MM.1S (cell line): Measurements from ENCODE around the gene SLC24A1.

Source experiments
- DNase-seq: peaks from one replicate; pipeline ENCODE4 v3.0.0-alpha.2; 2015
- H2AFZ ChIP-seq: fragments of 300-600 bp; sonication (generic); 2 replicates; pipeline ENCODE4 v1.6.0; 2016; ENCODE audit warnings: antibody characterized with exemption, low read length
- H3F3A ChIP-seq: fragments of 300-600 bp; sonication (generic); 2 replicates; pipeline ENCODE4 v1.6.1; 2016; ENCODE audit warnings: mild to moderate bottlenecking, antibody characterized with exemption, low read length, moderate library complexity, mixed read lengths; ENCODE audit not compliant: insufficient read depth
- H3K27ac ChIP-seq: fragments of 300-600 bp; sonication (generic); 2 replicates; pipeline ENCODE4 v1.5.1; 2016; ENCODE audit warnings: mild to moderate bottlenecking, low read length
- H3K27me3 ChIP-seq: fragments of 300-600 bp; sonication (generic); replicated peaks from 2 replicates; pipeline ENCODE4 v1.6.0; 2016; ENCODE audit warnings: low read length; ENCODE audit not compliant: insufficient read depth
- H3K36me3 ChIP-seq: fragments of 300-600 bp; sonication (generic); replicated peaks from 2 replicates; pipeline ENCODE4 v1.6.1; 2016; ENCODE audit warnings: mild to moderate bottlenecking, low read length, mixed read lengths; ENCODE audit not compliant: insufficient read depth
- H3K4me1 ChIP-seq: fragments of 300-600 bp; sonication (generic); 2 replicates; pipeline ENCODE4 v1.6.1; 2016; ENCODE audit warnings: low read length, mixed read lengths
- H3K4me2 ChIP-seq: fragments of 300-600 bp; sonication (generic); 2 replicates; pipeline ENCODE4 v1.6.0; 2016; ENCODE audit warnings: low read depth, low read length
- H3K4me3 ChIP-seq: fragments of 300-600 bp; sonication (generic); 2 replicates; pipeline ENCODE4 v1.5.1; 2016; ENCODE audit warnings: low read length, mixed read lengths
- H3K79me2 ChIP-seq: fragments of 300-600 bp; sonication (generic); 2 replicates; pipeline ENCODE4 v1.6.1; 2016; ENCODE audit warnings: mixed run types, low read length, mixed read lengths
- H3K9ac ChIP-seq: fragments of 300-600 bp; sonication (generic); 2 replicates; pipeline ENCODE4 v1.6.1; 2016; ENCODE audit warnings: low read length, mixed read lengths
- H3K9me2 ChIP-seq: fragments of 300-600 bp; sonication (generic); replicated peaks from 2 replicates; pipeline ENCODE4 v1.6.1; 2016; ENCODE audit warnings: mild to moderate bottlenecking, low read length, mixed read lengths; ENCODE audit not compliant: insufficient read depth
- H3K9me3 ChIP-seq: fragments of 300-600 bp; sonication (generic); replicated peaks from 2 replicates; pipeline ENCODE4 v1.6.1; 2016; ENCODE audit warnings: mild to moderate bottlenecking, low read length, mixed read lengths; ENCODE audit not compliant: insufficient read depth
- H4K20me1 ChIP-seq: fragments of 300-600 bp; sonication (generic); 2 replicates; pipeline ENCODE4 v1.6.1; 2016; ENCODE audit warnings: mild to moderate bottlenecking, low read length, moderate library complexity, mixed read lengths; ENCODE audit not compliant: insufficient read depth
- EZH2 ChIP-seq: fragments of 300-600 bp; sonication (generic); optimal IDR thresholded peaks from 2 replicates; pipeline ENCODE3; 2017; ENCODE audit warnings: low read depth, mild to moderate bottlenecking, antibody characterized with exemption, low read length, mixed read lengths
- EZH2phosphoT487 ChIP-seq: fragments of 300-600 bp; sonication (generic); IDR thresholded peaks from 2 replicates; pipeline ENCODE4 v1.6.1; 2018; ENCODE audit warnings: antibody characterized with exemption, low read length
- TF ChIP-seq, protein P1 (sequence below): fragments of 300-600 bp; sonication (generic); IDR thresholded peaks from 2 replicates; pipeline ENCODE4 v1.5.1; 2016; ENCODE audit warnings: antibody characterized with exemption, low read length, mixed read lengths

The SLC24A1 gene

GRCh38 chr15:65580287-65580686 lies 41.5 kb upstream of the SLC24A1 start:
- no peaks in the 10 kb centered on the region for H3K79me2 ChIP-seq
- peaks cover 16% of the 10 kb centered on the region for H3K4me1 ChIP-seq
- H2AFZ ChIP-seq = no peak overlapping the region
- DNase-seq = no peak
- no peak overlapping the region for H3K9ac ChIP-seq
- H4K20me1 ChIP-seq = no peaks in the 10 kb centered on the region
- no peaks in the 10 kb centered on the region; the same call in 1 of the 2 replicates for H3K36me3 ChIP-seq
- H3K4me2 ChIP-seq = no peak overlapping the region
- no peak overlapping the region for H3K27ac ChIP-seq
- H3K9me2 ChIP-seq = no peaks in the 10 kb centered on the region
- TF ChIP-seq, protein P1, sequence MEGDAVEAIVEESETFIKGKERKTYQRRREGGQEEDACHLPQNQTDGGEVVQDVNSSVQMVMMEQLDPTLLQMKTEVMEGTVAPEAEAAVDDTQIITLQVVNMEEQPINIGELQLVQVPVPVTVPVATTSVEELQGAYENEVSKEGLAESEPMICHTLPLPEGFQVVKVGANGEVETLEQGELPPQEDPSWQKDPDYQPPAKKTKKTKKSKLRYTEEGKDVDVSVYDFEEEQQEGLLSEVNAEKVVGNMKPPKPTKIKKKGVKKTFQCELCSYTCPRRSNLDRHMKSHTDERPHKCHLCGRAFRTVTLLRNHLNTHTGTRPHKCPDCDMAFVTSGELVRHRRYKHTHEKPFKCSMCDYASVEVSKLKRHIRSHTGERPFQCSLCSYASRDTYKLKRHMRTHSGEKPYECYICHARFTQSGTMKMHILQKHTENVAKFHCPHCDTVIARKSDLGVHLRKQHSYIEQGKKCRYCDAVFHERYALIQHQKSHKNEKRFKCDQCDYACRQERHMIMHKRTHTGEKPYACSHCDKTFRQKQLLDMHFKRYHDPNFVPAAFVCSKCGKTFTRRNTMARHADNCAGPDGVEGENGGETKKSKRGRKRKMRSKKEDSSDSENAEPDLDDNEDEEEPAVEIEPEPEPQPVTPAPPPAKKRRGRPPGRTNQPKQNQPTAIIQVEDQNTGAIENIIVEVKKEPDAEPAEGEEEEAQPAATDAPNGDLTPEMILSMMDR = no peak
- TF ChIP-seq EZH2 = no peak
- no peak for TF ChIP-seq EZH2phosphoT487
- H3K27me3 ChIP-seq = no peaks in the 10 kb centered on the region
- H3K9me3 ChIP-seq = no peaks in the 10 kb centered on the region
- H3K4me3 ChIP-seq = no peak overlapping the region
- no peaks in the 10 kb centered on the region for H3F3A ChIP-seq

DNA sequence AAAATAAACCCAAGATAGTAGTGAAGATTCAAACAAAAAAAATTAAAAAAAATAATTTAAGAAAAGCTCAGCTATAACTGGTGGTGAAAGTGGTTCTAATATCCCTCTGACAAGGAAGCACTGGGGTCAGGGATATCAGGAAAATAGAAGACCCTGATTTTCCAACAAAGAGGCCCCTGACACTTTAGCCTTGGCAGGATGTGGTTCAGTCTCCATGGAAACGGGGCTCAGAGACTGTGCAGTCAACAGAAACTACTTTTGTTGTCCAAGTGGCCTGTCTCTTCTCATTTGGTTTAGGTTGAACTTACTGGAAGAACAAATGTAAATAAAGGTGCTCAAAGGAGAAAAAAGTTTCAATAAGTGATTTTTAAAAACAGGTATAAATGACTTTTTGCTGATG lies 38.0 kb upstream of the SLC24A1 start:
- H3K4me3 ChIP-seq = no peak overlapping the region
- H3K9ac ChIP-seq = no peak overlapping the region
- peaks cover 16% of the 10 kb centered on the region for H3K4me1 ChIP-seq
- H3F3A ChIP-seq = no peaks in the 10 kb centered on the region
- peak; percentile 83 for DNase-seq
- no peaks in the 10 kb centered on the region for H3K79me2 ChIP-seq
- H3K27me3 ChIP-seq = no peaks in the 10 kb centered on the region
- H3K36me3 ChIP-seq = no peaks in the 10 kb centered on the region
- peak overlapping the region; percentile 42; the same call in 1 of the 2 replicates for H3K27ac ChIP-seq
- H3K9me2 ChIP-seq = no peaks in the 10 kb centered on the region
- H3K9me3 ChIP-seq = no peaks in the 10 kb centered on the region
- TF ChIP-seq EZH2 = no peak
- no peak for TF ChIP-seq EZH2phosphoT487
- TF ChIP-seq, protein P1 = no peak
- no peak overlapping the region for H2AFZ ChIP-seq
- no peaks in the 10 kb centered on the region for H4K20me1 ChIP-seq
- H3K4me2 ChIP-seq = peak overlapping the region; percentile 25; the same call in 1 of the 2 replicates

GRCh38 chr15:65584241-65584640 lies 37.5 kb upstream of the SLC24A1 start:
- peak overlapping the region; percentile 25; the same call in 1 of the 2 replicates for H3K4me2 ChIP-seq
- H2AFZ ChIP-seq = no peak overlapping the region
- H3F3A ChIP-seq = no peaks in the 10 kb centered on the region
- no peaks in the 10 kb centered on the region for H3K36me3 ChIP-seq
- H4K20me1 ChIP-seq = no peaks in the 10 kb centered on the region
- peaks cover 16% of the 10 kb centered on the region for H3K4me1 ChIP-seq
- no peaks in the 10 kb centered on the region for H3K9me3 ChIP-seq
- DNase-seq = no peak
- no peaks in the 10 kb centered on the region for H3K9me2 ChIP-seq
- TF ChIP-seq, protein P1 = no peak
- no peak for TF ChIP-seq EZH2phosphoT487
- no peak for TF ChIP-seq EZH2
- H3K4me3 ChIP-seq = no peak overlapping the region
- no peaks in the 10 kb centered on the region for H3K27me3 ChIP-seq
- H3K9ac ChIP-seq = no peak overlapping the region
- H3K79me2 ChIP-seq = no peaks in the 10 kb centered on the region
- H3K27ac ChIP-seq = peak overlapping the region; percentile 42; the same call in 1 of the 2 replicates
